ENCODE data around the gene SPSB1. TPM values are rescaled to one million over a fixed set of nuclear protein-coding genes. Genes with fewer than 3 reads are reported as not detected.

SPSB1 gene
- total RNA-seq, 1 experiment from 2014 or later = 34.0 TPM

- DNase-seq (ENCODE audit: low read depth) = no peak
These were observed 48.7 kb downstream of the SPSB1 start for GRCh38 chr1:9341301-9341845.

GRCh38 chr1:9343269-9343668, 50.6 kb downstream of the SPSB1 start:
- DNase-seq (ENCODE audit: low read depth) = no peak

GRCh38 chr1:9344426-9345200, 51.9 kb downstream of the SPSB1 start:
- no peak for DNase-seq (ENCODE audit: low read depth)

- DNase-seq (ENCODE audit: low read depth) = no peak
These were observed 52.8 kb downstream of the SPSB1 start for GRCh38 chr1:9345471-9345870.

GRCh38 chr1:9345922-9346321, 53.2 kb downstream of the SPSB1 start:
- no peak for DNase-seq (ENCODE audit: low read depth)

- DNase-seq (ENCODE audit: low read depth) = no peak
These were observed 53.9 kb downstream of the SPSB1 start for GRCh38 chr1:9346566-9346965.

GRCh38 chr1:9347095-9347850, 54.6 kb downstream of the SPSB1 start:
- DNase-seq (ENCODE audit: low read depth) = no peak

- DNase-seq (ENCODE audit: low read depth) = peak; percentile 73
These were observed 56.7 kb downstream of the SPSB1 start for GRCh38 chr1:9349331-9349851.

- peak; percentile 92 for DNase-seq (ENCODE audit: low read depth)
These were observed 57.6 kb downstream of the SPSB1 start for GRCh38 chr1:9350013-9350908.

- no peak for DNase-seq (ENCODE audit: low read depth)
These were observed 58.3 kb downstream of the SPSB1 start for GRCh38 chr1:9350960-9351359.

- DNase-seq (ENCODE audit: low read depth) = no peak
These were observed 59.1 kb downstream of the SPSB1 start for GRCh38 chr1:9351654-9352271.

GRCh38 chr1:9352377-9353134, 59.9 kb downstream of the SPSB1 start:
- no peak for DNase-seq (ENCODE audit: low read depth)

GRCh38 chr1:9355503-9355902, 62.8 kb downstream of the SPSB1 start:
- no peak for DNase-seq (ENCODE audit: low read depth)

- DNase-seq (ENCODE audit: low read depth) = no peak
These were observed 63.3 kb downstream of the SPSB1 start for GRCh38 chr1:9356021-9356420.

- no peak for DNase-seq (ENCODE audit: low read depth)
These were observed 64.3 kb downstream of the SPSB1 start for GRCh38 chr1:9356829-9357466.

- no peak for DNase-seq (ENCODE audit: low read depth)
These were observed 65.3 kb downstream of the SPSB1 start for GRCh38 chr1:9357958-9358357.

GRCh38 chr1:9360371-9361064, 67.8 kb downstream of the SPSB1 start:
- no peak for DNase-seq (ENCODE audit: low read depth)

- DNase-seq (ENCODE audit: low read depth) = peak; percentile 41
These were observed 69.1 kb downstream of the SPSB1 start for GRCh38 chr1:9361630-9362260.

GRCh38 chr1:9362488-9362887, 69.8 kb downstream of the SPSB1 start:
- no peak for DNase-seq (ENCODE audit: low read depth)

Measured in LHCN-M2 (cell line).